GM19468 (cell line): ENCODE data around the gene LRFN2.

ENCODE experiments used
- ATAC-seq: cut with Tn5 transposase; IDR thresholded peaks from one replicate; pipeline ENCODE4 v1.9.1; 2021; ENCODE audit warnings: mild to moderate bottlenecking, moderate library complexity, moderate number of reproducible peaks; ENCODE audit not compliant: unreplicated experiment; ENCODE audit errors: extremely low read depth

Gene LRFN2

DNA sequence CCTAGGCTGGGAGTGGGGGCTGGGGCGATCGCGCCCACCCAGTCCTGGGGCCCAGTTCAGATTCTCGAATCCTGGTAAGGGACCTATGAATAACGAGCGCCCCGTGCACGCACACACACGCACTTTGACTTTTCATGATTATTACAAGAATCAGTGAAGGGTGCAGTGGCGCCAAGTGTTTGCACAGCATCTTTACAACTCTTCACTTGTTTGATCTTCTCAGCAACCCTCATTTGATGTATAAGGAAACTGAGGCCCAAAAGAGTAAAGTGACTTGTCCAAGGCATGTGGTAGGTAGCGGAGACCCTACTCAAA is 863 bp upstream of the LRFN2 start:
- no peak for ATAC-seq

DNA sequence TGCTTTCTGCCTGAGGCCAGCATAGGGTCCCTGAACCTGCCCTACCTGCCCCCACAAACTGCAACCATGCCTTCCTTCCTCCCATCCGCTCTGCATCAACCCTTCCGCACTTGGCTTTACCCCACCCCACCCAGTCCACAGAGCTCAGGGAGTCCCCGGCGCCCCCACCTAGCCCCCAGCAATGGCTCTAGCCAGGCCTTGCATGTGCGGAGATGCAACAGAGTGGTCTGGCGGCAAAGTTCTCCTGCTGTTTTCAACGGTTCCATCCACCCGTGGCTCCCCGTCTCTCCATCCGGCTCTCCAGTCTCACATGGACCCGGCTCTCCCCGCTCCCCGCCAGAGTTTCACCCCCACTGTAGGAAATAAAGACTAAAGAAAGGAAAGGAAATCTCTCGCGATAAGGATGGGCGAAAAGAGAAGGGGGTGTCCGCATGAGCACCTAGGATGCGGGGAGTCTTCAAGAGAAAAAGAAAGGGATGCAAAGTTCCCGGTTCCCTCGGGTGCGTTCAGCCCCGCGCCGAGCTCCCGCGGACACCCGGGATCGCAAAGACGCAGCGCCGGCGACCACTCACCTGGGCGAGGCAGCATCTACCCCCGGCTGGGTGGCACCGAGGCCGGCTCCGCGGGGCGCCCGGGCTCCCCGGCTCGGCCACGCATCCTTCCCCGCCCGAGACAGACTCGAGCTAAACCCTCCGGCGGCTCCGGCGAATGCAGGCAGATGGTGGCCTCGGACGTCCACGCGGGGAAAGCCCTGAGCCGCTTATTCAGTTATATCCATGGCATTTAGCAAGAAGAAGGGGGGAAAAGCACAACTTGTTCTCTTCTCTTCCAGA is 579 bp downstream of the LRFN2 start:
- ATAC-seq = no peak

GRCh38 chr6:40585651-40586269 is 1.4 kb downstream of the LRFN2 start:
- ATAC-seq = no peak

- no peak for ATAC-seq
These were observed 1.9 kb downstream of the LRFN2 start for GRCh38 chr6:40585223-40585622.

DNA sequence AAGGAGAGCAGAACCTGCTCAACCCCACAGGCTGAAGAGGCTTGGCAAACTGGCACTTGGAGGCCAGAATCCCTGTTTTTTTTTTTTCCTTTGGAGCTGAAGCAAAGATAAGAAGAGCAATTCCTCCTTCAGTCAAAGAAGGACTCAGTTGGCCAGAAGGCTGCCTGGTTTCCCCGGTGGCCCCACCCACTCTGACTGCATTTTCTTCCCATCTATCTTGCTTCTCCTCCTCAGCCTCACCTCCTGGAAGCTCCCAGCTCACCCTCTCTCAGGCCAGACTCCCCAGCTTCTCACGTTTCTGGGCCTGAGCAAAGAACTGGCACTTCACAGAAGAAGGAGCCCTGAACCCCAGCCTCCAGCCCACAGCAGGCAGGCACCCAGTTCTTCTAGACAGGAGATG is 2.4 kb downstream of the LRFN2 start:
- no peak for ATAC-seq

DNA sequence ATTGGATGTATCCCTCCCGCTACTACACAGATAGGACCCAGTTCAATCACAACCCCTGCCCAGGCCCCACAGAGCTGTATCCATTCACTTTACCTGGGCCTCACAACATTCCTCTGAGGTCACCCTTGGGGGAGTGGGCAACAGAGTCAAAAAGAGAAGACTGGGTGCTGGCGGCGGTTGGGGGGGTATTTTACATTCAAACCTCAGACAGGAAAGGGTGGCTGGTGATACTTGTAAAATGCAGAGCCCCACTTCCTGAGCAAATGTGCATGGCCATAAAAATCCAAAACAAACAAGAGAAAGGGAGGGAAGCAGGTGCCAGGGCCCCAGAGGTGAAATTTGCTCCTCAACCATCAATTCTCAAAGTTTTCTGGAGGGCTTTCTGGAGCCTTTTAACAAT is 3.5 kb downstream of the LRFN2 start:
- no peak for ATAC-seq

DNA sequence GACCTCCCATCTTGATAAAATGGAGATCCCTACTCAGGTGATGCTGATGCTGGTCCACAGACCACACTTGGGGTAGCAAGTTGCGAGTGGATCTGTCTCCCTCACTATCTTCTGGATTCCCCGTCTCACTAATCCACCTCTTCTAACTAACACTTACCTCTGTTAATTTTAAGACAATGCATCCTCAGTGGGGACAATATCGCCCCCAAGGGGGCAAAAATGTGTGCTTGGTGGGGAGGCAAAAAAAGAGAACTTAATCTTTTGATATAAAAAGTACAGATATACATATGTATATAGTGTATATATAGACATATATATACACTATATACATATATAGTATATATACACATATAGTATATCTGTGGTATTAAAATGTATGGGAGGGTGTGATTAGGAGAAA is 4.3 kb downstream of the LRFN2 start:
- ATAC-seq = no peak

DNA sequence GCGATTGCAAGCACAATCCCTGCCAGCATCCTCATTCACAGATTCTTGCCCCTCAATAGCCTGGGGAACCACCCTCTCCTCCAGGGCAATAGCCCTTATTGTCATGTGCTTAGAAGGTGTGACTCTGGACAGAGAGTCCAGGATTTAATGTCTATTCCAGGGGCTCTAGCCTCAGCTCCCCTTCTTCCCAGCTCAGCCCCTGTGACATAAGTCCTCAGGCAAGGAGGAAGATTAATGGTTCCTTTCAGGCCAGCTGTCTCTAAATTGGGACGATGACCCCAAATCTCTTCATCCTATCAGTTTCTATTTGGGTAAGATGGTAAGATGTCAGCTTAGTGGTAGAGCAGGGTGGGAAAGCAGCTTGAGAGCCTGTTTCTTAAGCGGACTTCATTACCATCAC is 8.1 kb downstream of the LRFN2 start:
- ATAC-seq = no peak

- ATAC-seq = no peak
These were observed 9.5 kb downstream of the LRFN2 start for GRCh38 chr6:40577672-40578071.

DNA sequence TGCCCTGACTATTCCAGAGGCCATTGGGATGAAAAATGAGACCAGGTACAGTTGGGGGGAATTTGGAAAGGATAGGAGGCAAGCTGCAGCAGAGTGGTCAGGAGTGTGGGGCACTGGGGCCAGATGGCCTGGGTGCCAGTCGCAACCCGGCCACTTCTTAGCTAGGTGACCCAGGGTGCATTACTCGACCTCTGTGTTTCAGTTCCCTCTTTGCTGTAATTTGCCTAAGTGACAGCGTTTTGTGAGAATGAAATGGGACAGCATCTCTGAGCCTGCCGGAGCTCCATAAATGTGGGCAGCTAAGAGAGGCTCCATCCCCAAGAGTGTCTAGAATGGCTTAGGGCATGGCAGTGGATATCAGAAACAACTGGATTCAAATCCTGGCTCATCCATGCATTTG is 13.9 kb downstream of the LRFN2 start:
- no peak for ATAC-seq

DNA sequence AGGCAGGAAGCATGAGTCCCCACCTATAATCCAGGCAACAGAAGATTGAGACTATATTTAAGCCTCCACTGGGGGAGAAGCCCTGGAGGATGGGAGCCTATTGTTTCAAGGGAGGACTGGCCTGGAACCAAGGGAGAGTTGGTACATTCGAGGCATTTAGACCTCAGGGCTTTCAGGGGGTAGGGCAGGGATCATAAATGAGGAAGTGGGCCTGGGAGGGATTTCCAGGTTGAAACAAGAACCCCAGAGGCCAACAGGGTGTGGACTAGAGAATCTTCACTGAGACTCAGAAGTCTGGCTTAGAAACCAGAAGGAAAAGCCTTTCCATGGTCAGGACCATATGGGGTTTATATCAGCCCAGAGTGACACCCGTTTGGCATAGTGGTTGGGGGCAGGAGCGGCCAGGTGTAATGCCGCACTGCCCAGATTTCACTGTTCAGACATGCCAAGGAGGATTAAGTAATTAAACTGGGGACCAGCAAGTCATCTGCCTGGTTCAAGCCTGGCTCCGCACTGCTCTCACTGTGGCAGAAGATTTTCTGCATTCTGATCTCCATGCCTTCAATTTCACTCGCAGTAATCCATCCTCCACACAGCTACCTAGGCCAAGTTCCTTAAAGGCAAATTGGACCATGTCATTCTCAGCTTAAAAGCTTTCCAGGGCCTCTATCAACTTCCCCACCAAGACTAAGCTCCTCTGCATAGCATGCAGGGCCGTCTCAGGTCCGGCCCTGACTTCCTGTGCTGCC is 17.8 kb downstream of the LRFN2 start:
- ATAC-seq = no peak

GRCh38 chr6:40568062-40568708 is 19.0 kb downstream of the LRFN2 start:
- ATAC-seq = no peak

GRCh38 chr6:40563111-40563510 is 24.1 kb downstream of the LRFN2 start:
- no peak for ATAC-seq

- no peak for ATAC-seq
These were observed 28.1 kb downstream of the LRFN2 start for GRCh38 chr6:40559056-40559455.

- ATAC-seq = no peak
These were observed 29.1 kb downstream of the LRFN2 start for GRCh38 chr6:40558102-40558501.

DNA sequence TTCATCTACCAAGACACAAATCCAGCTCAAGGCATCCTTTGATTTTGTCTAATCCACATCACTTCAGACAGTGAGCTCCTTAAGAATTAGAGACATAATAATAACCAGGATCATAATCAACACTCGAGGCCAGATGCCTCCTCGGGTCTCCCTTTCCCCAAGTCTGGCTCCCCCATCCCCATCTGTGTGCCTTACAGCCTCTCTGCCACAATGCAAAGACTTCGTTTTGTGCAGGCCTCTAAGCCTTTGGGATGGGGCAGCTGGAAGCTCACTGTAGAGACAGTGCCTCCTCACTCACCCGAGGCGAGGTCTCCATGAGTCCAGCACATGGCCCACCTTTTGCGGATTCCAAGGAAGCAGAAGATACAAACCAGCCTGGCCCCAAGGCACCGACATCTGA is 30.3 kb downstream of the LRFN2 start:
- ATAC-seq = no peak

DNA sequence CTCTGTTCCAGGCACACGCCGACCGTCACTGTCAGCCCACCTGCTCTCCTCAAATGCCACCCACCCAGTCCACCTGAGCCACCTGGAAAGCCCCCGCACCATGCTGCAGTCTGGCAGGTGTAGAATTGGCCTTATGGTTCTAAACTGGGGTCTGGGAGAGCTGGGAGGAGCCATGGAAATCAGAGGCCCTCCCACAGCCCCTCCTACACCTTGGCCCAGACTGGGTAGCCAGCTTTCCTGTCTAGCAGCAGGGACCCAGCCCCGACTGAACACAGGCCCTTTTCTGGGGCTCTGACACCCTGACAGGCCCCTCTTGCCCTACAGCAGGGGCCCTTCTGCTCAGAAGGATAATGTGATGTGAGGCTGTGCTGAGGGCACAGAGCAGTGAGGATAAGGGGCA is 31.1 kb downstream of the LRFN2 start:
- ATAC-seq = no peak

GRCh38 chr6:40555092-40555491 is 32.1 kb downstream of the LRFN2 start:
- no peak for ATAC-seq

- no peak for ATAC-seq
These were observed 34.2 kb downstream of the LRFN2 start for GRCh38 chr6:40552941-40553340.

- no peak for ATAC-seq
These were observed 35.1 kb downstream of the LRFN2 start for GRCh38 chr6:40551966-40552505.
